Fibroblast of mammary gland (primary cell): ENCODE results near the gene LRRN4CL.

Source experiments
- DNase-seq: peaks from one replicate; pipeline ENCODE4 v3.0.0-alpha.2; 2010; ENCODE audit warnings: low read depth
- H3K4me3 ChIP-seq: 2 replicates; pipeline ENCODE4 v1.5.1; 2011; ENCODE audit warnings: low read depth, mild to moderate bottlenecking, low read length, moderate library complexity; ENCODE audit not compliant: control insufficient read depth
- CTCF ChIP-seq: conservative IDR thresholded peaks from 2 replicates; pipeline ENCODE4 v1.5.1; 2011; ENCODE audit warnings: low read depth, low read length, inconsistent platforms; ENCODE audit not compliant: control insufficient read depth, insufficient read depth

LRRN4CL gene

GRCh38 chr11:62710001-62710345 is 20.6 kb upstream of the LRRN4CL start:
- no peak for TF ChIP-seq CTCF
- DNase-seq, result peak; percentile 51
- H3K4me3 ChIP-seq, result peak overlapping the region; percentile 66

GRCh38 chr11:62709247-62710000 is 20.1 kb upstream of the LRRN4CL start:
- peak; percentile 98 for DNase-seq
- TF ChIP-seq CTCF, result no peak
- peak overlapping the region; percentile 66 for H3K4me3 ChIP-seq

- peak overlapping the region; percentile 66 for H3K4me3 ChIP-seq
- no peak for DNase-seq
- no peak for TF ChIP-seq CTCF
Measured at GRCh38 chr11:62708793-62709192, 19.5 kb upstream of the LRRN4CL start.

- no peak for TF ChIP-seq CTCF
- DNase-seq, result no peak
- H3K4me3 ChIP-seq, result no peak overlapping the region
Measured at GRCh38 chr11:62708392-62708791, 19.1 kb upstream of the LRRN4CL start.

DNA sequence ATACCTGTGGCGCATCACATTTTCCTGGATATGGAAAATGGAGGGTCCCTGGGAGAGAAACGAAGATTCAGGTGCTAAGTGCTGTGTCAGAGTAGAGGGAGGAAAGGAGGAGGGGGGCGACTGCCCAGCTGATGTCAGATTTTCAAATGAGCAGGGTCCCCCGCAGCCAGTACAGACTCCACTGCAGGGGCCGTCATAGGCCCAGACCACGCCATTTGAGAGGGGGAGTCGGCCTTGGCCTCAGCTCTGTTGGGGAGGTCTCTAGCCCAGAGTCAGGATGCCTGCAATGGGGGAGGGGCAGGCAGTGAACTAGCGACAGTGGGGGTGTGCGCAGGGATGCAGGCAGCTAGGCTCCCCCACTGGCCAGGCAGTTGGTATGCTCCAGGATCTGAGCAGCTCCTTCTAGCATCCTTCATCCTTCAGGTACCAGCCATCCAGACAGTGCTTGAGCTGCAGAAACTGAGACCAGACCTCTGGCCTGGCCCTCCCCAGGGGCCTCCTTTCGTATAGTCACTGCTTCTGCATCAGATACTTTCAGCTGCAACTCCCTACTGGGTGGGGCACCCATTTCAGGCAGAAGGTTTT is 18.0 kb upstream of the LRRN4CL start, which contains the start of the genes BSCL2 and GNG3:
BSCL2 (minus strand) TSS at position 148 of the 585 bp plus-strand sequence. CDS start 229 bp downstream, outside the sequence.
GNG3 (plus strand) TSS at position 400 of the 585 bp plus-strand sequence. CDS start 620 bp downstream, outside the sequence.
- peak within 1 kb of the TSS; percentile 44 for H3K4me3 ChIP-seq
- no peak for TF ChIP-seq CTCF
- no peak for DNase-seq

DNA sequence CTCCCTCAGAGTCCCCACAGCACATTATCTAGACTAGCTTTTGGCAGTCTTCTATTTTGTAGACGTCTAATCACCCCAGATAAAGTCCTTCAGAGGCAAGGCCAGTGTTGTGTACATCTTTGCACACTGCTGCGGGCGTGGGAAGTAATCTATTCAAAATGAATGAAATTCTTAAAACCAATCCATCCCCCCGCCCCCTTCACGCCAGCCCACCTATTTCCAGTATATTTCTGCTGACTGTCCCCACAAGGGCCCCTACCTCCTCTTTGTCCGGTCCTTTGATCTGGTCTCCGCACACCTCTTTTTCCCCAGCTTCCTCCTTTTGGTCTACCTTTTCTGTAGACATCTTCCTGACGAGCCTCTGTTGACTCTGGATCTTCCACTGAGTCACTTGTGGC is 17.5 kb upstream of the LRRN4CL start:
- no peak for DNase-seq
- TF ChIP-seq CTCF, result no peak
- H3K4me3 ChIP-seq, result peak overlapping the region; percentile 44
